GM21526 (cell line): Measurements from ENCODE around the gene SLC49A4.

Source experiments
- ATAC-seq: cut with Tn5 transposase; IDR thresholded peaks from one replicate; pipeline ENCODE4 v1.9.1; 2021; ENCODE audit warnings: moderate library complexity; ENCODE audit not compliant: unreplicated experiment, low FRiP score

The SLC49A4 gene

DNA sequence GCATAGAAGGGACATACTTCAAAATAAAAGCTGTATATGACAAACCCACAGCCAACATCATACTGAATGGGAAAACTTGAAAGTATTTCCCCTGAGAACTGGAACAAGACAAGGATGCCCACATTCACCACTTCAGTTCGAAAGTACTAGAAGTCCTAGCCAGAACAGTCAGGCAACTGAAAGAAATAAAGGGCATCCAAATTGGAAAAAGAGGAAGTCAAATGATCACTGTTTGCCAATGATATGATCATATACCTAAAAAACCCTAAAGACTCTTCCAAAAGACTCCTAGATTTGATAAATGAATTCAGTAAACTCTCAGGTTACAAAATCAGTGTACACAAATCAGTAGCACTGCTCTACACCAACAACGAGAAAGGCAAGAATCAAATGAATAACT, 40.7 kb downstream of the SLC49A4 start:
- ATAC-seq: no peak

DNA sequence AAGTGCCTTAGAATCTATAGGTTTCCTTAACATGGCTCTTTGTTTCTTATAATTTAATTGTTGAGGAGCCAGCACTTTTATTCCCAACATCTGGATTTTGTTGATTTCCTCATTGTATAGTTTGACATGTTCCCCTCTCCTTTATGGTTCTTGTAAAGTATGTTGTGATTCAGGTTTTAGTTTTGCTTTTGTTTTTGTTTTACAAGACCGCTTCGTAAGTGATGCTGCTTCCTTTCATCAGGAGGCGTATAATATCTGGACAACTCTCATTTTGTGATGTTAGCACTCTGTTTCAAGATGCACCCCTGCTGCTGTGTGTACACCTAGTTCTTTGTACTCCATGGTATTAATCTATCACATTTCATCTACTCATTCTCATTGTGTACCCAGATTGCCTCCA, 48.7 kb downstream of the SLC49A4 start:
- no peak for ATAC-seq

DNA sequence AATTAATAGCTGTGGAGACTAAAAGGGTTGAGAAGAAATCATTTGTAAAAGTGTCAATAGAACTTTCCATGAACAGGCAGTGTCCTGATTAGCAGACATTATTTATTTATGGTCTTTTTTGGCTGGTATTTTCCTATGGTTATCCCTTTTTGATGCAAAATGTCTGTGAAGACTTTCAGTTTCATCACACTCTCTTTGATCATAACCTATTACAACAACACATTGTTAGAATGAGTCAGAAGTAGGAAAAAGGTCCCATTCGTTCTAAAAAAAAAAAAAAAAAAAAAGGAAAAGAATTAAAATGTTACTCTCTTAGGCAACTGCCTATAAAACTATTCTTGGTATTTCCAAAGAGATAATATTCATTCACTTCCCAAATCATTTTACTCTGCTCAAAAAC, 62.1 kb downstream of the SLC49A4 start:
- no peak for ATAC-seq

DNA sequence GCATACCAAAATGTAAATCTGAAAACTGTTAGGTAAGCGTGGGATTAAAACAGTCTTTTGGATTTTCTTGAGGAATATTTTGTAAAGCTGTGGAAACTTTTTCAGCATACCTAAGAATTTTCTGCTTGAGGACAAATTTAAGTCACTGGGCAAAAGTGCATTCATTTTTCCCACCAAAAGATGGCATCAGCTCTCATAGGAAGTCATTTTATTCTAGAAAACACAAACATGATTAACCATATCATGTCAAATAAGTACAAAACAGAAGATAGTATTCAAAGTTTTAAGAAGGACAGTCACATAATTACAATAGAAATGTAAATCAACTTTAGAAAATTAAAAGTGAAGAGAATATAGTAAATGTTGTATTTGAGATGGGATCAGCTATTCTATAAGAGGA, 63.5 kb downstream of the SLC49A4 start:
- ATAC-seq: no peak

DNA sequence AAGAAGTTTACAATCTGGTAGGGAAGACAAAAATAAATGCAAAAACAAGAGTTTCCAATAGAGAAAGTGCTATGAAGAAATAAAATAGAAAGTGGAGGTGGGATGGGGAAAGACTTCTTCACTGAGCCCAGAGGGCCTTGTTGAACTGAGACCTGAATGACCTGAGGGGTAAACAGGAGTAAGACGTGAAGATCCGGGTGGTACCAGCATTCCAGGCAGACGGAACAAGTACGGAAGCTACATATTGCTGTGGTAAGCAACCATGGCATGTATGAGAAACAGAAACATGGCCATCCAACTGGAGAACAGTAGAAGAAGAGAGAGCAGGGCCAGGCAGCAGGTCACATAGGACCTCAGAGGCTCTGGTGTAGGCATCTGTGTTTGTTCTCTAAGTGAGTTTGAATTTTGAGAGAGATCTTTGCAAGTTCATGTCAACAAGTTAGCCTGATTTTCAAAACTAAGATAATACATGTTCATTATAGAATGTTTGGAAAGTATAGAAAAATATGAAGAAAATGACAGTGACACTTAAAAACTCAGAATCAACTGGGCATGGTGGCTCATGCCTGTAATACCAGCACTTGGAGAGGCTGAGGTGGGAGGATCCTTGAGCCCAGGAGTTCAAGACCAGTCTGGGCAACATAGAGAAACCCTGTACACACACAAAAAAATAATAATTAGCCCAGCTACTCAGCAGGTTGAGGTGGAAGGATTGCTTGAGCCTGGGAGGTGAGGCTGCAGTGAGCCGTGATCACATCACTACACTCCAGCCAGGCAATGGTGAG, 64.3 kb downstream of the SLC49A4 start:
- ATAC-seq: no peak

DNA sequence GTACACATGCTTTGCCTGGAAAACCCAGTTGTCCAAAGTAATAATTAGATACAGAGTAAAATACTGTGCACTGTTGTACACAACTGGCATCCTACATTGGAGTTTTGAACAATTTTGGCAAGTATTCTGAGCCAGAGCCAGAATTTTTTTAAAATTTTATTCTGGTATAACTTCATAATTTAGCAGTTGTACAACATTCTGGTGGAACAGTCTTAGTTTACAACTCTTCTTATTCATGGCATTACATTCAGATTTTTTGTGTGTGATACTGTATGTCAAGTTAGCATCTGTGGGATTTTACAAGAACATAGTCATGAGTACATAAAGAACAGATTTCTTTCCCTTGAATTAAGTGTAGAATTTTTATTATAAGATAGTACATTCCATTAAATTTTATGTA, 67.5 kb downstream of the SLC49A4 start:
- no peak for ATAC-seq

DNA sequence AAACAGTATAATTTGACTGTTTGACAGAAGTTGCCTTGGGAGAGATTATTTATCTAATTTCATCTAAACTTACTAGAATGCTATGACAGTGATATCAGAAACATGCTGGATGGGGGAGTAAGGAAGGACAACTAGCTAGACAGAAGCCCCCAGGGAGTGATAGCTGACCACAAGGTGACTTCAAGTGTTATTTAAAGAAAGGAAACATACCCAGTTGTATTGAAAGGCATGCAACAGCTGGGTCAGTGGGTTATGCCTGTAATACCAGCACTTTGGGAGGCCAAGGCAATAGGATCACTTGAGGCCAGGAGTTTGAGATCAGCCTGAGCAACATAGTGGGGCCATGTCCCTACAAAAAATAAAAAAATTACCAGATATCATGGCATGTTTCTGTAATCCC, 69.6 kb downstream of the SLC49A4 start:
- ATAC-seq: no peak

DNA sequence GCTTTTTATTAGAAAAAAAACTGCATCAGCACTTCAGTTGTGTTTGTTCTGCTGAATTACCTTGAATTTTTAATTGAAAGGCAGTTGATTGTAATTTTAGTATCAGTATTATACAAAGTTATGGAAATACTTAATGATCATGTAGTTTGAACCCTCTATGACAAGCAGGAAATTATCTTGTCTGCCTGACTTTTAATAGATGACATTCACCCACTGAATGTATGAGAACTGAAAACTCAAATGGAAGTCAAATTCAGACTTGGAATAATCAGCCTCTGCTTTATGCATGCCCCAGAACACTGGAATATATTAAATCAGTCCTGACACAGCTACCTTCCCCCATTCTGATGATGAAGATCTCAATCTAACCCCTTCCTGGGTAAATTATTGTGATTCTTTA, 73.5 kb downstream of the SLC49A4 start:
- no peak for ATAC-seq

DNA sequence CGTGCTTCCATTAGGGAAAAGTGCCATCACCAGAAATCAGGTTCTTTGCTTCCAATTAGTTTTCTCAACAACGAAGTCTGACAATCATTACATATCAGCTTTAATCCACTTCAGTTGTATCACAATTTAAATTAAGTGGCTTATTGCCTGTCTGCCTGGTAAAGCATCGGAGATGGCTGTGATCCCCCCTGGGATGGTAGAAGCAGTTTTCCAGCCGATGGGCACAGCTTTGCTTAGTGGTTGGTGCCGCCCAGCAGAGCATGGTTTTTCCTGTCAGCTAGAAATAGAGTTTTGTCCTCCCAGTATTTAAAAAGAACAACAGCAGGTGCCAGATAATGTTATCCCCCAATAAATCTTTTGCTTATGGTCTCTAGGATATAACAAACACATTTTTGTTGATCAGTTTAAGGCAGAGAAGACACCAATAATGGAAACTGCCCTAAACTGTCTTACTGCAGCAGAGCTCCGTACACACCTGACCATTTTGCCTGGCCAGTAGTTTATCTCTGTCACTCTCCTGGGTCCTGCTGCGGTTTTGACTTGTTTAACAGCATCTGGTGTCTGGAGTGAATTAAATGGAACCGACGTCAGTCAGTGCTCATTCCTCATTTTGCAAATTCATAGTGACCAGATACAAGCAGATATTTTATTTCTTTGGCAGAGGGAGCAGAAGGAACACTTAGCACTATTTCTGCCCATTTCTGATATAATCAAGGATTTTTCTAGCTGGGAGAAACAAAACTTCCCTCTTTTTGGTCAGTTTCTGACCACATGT, 79.1 kb downstream of the SLC49A4 start:
- no peak for ATAC-seq

DNA sequence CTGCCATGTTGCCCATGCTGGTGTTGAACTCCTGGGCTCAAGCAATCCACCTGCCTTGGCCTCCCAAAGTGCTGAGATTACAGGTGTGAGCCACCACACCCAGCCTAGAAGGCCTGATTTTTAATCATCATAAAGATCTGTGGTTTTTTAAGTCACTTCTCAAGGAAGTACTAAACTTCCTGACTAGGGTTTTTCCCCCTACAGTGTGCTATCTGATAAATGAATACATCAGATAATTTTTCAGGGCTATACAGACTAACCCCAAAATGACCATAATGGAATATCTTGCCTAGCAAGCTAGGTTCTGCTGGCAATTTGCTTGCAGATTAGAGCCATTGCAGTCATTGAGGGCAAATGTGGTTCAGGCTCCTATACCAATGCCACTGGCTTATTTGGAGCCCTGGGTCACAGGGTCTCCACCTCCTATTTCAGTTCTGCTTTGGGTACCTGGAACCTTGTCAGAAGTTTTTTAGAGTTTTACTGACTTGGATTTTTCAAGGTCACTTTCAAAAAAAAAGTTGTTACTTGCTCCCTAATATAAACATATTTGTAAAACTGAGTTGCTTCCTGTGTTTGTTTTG, 80.8 kb downstream of the SLC49A4 start:
- ATAC-seq: no peak

DNA sequence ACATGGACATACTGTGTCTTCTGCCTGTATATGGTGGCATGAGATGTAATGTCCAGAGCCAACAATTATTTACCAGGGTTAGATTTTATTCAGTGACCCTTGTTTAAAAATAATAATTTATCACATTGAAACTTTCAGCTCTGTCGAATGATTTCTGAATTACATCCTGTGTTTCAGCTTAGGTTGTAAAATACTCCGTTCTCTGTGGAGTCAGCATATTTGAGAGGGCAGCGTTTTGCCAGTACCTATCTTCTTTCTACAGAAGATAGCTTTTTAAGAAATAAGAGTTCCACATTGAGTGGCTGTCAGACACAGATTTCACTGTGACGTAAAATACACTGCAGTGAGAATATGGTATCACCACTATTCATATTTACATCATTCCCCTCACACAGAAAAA, 85.3 kb downstream of the SLC49A4 start:
- no peak for ATAC-seq

DNA sequence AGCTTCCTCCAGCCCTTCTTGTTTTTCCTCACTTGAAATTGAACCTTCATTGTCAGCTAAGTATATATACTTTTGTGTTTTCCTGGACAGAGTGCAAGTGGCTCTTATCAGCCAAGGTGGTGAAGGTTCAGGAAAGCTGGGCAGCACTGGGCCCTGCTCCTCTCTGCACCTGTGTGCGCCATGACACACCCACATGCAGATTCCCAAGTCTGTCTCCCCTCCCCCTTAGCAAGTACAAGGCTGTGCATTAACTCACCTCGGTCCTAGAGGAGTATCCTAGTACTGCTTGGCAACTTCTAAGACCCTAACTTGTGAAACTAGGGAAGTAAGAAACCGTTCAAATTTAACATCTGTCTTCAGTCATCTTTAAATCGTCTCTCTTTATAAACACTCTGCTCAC, 85.8 kb downstream of the SLC49A4 start:
- ATAC-seq: no peak

DNA sequence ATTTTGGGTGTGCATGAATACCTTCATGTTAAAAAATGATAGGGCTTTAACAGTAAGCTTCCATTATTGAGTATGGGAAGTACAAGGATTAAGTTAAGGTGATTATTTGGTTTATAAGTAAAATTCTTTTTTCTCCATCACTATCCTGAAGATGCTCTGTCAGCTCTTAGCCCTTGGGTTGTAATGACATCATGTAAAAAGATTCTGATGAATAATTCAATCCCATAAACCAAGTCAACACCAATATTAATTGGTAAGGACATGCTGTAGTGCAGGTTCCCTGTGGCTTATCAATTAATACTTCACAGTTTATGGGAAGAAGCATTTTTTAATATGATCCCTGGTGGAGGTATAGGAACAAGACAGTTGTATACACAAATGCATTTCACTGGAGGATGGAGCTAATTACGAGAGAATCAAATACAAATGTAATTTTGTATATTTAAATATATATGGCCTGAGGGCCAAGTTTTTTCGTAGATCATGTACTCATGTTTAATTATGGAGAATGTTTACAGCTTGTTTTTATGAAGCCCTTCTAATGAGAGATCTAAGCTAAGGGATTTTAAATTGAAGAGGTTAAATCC, 87.6 kb downstream of the SLC49A4 start:
- no peak for ATAC-seq

DNA sequence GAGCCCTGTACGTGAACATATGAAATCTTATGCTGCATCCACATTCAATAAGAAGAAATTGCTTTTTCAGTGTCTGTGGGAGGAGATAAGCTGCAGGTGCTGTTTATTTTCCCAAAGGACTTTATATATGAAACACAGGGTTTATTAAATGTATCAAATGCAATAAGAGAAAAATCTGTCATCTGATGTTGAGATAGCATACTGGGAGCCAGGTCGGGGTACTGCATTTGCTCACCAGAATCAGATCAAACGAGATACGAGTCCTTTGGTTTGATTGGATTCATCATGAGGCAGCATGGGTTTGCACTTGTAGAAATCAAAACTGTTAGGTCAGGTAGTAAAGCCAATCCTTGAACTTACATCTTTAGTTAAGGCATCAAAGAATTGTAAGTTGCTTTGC, 91.4 kb downstream of the SLC49A4 start:
- ATAC-seq: no peak

DNA sequence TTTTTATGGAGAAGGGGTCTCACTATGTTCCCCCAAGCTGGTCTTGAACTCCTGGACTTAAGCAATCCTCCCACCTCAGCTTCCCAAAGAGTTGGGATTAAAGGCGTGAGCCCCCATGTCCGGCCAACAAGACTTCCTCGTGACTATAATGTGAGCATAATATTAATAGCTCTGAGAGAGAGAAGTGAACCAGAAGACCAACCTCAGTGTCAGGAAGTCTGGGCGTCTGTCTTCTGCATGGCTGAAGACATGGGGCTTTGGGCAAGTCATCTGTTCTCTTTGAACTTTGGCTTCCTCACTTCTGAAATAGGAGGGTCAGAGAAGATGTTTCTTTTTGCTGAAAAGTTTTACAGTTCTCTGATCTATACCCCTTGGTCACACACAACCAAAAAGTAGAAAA, 92.1 kb downstream of the SLC49A4 start:
- no peak for ATAC-seq

DNA sequence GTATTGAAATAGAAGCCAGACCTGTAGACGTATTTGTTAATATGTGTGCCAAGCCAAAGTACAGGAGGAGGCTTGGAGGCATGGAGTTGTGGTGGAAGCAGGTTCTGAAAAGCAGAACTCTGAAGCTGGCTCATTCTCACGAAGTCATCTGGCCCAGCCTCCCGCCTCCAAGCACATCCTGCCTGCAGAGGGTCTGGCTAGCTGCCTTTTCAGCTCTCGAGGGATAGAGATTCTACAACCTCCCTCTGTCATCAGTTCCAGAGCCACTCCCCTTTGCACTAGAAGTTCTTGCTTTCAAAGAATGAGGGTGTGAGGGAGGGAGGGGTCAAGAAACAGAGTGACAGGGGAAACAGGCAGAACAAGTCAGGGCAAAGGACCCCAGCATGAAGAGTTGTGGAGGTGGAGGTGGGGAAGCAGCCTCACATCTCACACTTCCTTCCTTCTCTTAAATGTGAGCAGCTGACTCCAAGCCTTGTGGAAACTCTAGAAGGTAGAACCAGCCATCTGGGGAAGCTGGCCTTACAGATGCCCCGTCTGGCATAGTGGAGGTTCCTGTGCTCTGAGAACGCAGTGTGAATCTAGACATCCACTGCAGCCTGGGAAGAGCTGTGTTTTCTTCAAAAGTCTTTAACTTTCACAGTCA, 95.3 kb downstream of the SLC49A4 start:
- ATAC-seq: no peak

DNA sequence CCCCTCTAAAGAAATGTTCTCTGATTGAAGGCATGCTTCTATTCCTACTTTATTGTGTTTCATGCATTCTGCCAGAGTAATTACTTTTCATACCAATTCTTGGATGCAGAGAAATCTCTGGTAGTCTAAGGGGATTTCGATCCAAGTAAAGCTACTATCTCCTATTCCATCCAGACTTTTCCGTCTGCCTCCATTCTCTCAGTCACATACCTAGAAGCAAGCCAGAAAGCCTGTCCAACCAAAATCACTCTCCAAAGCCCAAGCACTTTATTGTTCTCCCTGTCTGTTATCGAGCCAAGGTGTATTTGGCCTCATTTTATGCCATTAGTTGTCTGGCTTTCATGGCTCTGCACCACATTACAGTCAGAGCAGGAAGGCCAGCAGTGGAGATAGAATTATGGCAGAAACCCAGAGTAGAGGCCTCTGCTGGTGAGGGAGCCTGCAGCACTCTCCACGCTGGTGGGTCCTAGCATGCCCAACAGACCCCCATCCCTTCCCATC, 95.9 kb downstream of the SLC49A4 start:
- ATAC-seq: no peak

DNA sequence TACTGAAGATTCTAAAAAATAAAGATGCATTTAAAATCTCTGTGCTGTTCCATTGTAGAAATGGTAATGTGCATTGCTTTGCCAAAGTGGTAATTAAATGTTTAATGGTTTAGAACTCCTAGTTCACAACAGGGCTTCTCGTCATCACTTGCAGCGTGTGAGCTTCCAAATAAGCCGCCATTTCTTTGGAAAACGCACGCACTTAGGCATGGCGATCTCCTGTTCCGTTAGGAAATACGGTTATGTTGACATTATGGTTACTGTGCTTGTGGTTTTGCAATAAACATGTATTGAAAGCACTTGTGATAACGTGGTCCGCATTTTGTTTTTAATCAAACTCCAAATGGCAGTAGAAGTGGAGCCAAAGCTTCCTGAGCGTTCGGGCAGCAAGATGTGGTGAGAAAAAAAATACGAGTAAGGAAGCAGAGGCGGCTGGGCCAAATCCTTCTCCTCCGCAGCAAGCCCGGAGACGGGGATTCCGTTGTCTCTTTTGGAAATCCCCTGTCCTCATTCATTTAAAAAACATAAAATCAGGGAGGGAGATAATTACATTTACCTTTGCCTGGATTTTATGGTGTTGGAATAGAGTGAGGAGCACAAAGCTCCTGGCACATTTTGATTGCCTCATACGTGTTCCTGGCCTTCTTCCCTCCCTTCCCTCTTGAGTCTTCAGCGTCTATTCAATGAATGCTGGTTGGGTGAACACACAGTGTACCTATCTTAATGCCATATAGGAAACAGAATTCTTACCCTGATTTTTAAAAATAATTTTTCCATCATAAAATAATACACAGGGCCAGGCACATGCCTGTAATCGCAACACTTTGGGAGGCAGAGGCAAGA, 97.5 kb downstream of the SLC49A4 start:
- ATAC-seq: no peak

DNA sequence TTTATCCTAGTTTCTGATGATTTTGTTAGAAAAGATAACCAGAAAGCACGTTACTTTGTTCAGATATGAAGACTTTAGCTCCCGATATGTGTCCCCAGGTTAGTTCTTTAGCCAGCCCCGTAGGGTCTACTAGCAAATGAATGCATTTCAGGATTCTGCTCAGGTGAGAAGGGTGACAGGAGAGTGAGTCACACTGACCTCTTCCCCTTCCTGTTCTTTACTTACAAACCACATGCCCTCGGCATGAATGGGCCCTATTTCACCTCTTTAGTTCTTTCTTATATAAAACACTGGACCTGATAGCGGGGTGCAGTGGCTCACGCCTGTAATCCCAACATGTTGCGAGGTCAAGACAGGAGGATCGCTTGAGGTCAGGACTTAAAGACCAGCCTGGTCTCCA, 98.4 kb downstream of the SLC49A4 start:
- ATAC-seq: no peak
